ENCODE data around the gene USP21.

The USP21 gene

GRCh38 chr1:161175771-161176453 lies 16.6 kb downstream of the USP21 start:
- ATAC-seq: no peak
- no peak for TF ChIP-seq SNAI2 (CRISPR knock-in tag; IDR thresholded peaks at IDR 0.05)
- no peak for TF ChIP-seq ZNF565 (CRISPR knock-in tag; conservative IDR thresholded peaks at IDR 0.05; ENCODE audit: low read depth)
- TF ChIP-seq ZNF8 (CRISPR knock-in tag; IDR thresholded peaks at IDR 0.05): no peak
- TF ChIP-seq PATZ1 (CRISPR knock-in tag; IDR thresholded peaks at IDR 0.05; ENCODE audit: borderline replicate concordance): no peak
- TF ChIP-seq CSRNP3 (CRISPR knock-in tag; IDR thresholded peaks at IDR 0.05): no peak
- no peak for TF ChIP-seq TCF4 (CRISPR knock-in tag; IDR thresholded peaks at IDR 0.05; ENCODE audit: borderline replicate concordance)
- TF ChIP-seq, protein P1, sequence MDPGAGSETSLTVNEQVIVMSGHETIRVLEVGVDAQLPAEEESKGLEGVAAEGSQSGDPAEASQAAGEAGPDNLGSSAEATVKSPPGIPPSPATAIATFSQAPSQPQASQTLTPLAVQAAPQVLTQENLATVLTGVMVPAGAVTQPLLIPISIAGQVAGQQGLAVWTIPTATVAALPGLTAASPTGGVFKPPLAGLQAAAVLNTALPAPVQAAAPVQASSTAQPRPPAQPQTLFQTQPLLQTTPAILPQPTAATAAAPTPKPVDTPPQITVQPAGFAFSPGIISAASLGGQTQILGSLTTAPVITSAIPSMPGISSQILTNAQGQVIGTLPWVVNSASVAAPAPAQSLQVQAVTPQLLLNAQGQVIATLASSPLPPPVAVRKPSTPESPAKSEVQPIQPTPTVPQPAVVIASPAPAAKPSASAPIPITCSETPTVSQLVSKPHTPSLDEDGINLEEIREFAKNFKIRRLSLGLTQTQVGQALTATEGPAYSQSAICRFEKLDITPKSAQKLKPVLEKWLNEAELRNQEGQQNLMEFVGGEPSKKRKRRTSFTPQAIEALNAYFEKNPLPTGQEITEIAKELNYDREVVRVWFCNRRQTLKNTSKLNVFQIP (CRISPR knock-in tag; IDR thresholded peaks at IDR 0.05; ENCODE audit: borderline replicate concordance, low read depth): no peak
- TF ChIP-seq PPARA (CRISPR knock-in tag; IDR thresholded peaks at IDR 0.05; ENCODE audit: borderline replicate concordance): no peak
- no peak for TF ChIP-seq ZFP30 (CRISPR knock-in tag; IDR thresholded peaks at IDR 0.05)
- no peak for TF ChIP-seq CSDC2 (CRISPR knock-in tag; IDR thresholded peaks at IDR 0.05)
- TF ChIP-seq RARB (CRISPR knock-in tag; IDR thresholded peaks at IDR 0.05): no peak
- TF ChIP-seq ESRRG (CRISPR knock-in tag; IDR thresholded peaks at IDR 0.05): no peak
- no peak for TF ChIP-seq ZNF70 (CRISPR knock-in tag; IDR thresholded peaks at IDR 0.05)
- no peak for TF ChIP-seq BACH2 (CRISPR knock-in tag; IDR thresholded peaks at IDR 0.05; ENCODE audit: borderline replicate concordance)
- no peak for TF ChIP-seq CREB5 (CRISPR knock-in tag; IDR thresholded peaks at IDR 0.05; ENCODE audit: low read depth)
- no peak for TF ChIP-seq ZC3H10 (CRISPR knock-in tag; IDR thresholded peaks at IDR 0.05)
- TF ChIP-seq ISL1 (CRISPR knock-in tag; IDR thresholded peaks at IDR 0.05): no peak
- no peak for TF ChIP-seq ARNTL (CRISPR knock-in tag; IDR thresholded peaks at IDR 0.05; ENCODE audit: borderline replicate concordance, low read depth)
- no peak for TF ChIP-seq TOX (CRISPR knock-in tag; IDR thresholded peaks at IDR 0.05; ENCODE audit: borderline replicate concordance)

- ATAC-seq: peak; percentile 44
- no peak for TF ChIP-seq TOX (CRISPR knock-in tag; IDR thresholded peaks at IDR 0.05; ENCODE audit: borderline replicate concordance)
- TF ChIP-seq, protein P1 (CRISPR knock-in tag; IDR thresholded peaks at IDR 0.05; ENCODE audit: borderline replicate concordance, low read depth): no peak
- no peak for TF ChIP-seq BACH2 (CRISPR knock-in tag; IDR thresholded peaks at IDR 0.05; ENCODE audit: borderline replicate concordance)
- no peak for TF ChIP-seq ZFP3 (CRISPR knock-in tag; IDR thresholded peaks at IDR 0.05)
- TF ChIP-seq RARB (CRISPR knock-in tag; IDR thresholded peaks at IDR 0.05): no peak
- no peak for TF ChIP-seq CSRNP3 (CRISPR knock-in tag; IDR thresholded peaks at IDR 0.05)
- no peak for TF ChIP-seq PATZ1 (CRISPR knock-in tag; IDR thresholded peaks at IDR 0.05; ENCODE audit: borderline replicate concordance)
- no peak for TF ChIP-seq ARNTL (CRISPR knock-in tag; IDR thresholded peaks at IDR 0.05; ENCODE audit: borderline replicate concordance, low read depth)
- TF ChIP-seq SNAI2 (CRISPR knock-in tag; IDR thresholded peaks at IDR 0.05): no peak
- no peak for TF ChIP-seq ZNF8 (CRISPR knock-in tag; IDR thresholded peaks at IDR 0.05)
- TF ChIP-seq CREB5 (CRISPR knock-in tag; IDR thresholded peaks at IDR 0.05; ENCODE audit: low read depth): no peak
- TF ChIP-seq ISL1 (CRISPR knock-in tag; IDR thresholded peaks at IDR 0.05): no peak
- no peak for TF ChIP-seq OSR1 (CRISPR knock-in tag; IDR thresholded peaks at IDR 0.05)
- TF ChIP-seq TCF4 (CRISPR knock-in tag; IDR thresholded peaks at IDR 0.05; ENCODE audit: borderline replicate concordance): no peak
- no peak for TF ChIP-seq CSDC2 (CRISPR knock-in tag; IDR thresholded peaks at IDR 0.05)
Observed at GRCh38 chr1:161176468-161177111, 17.3 kb downstream of the USP21 start.
